ENCODE results near the gene CRB3.

DNA sequence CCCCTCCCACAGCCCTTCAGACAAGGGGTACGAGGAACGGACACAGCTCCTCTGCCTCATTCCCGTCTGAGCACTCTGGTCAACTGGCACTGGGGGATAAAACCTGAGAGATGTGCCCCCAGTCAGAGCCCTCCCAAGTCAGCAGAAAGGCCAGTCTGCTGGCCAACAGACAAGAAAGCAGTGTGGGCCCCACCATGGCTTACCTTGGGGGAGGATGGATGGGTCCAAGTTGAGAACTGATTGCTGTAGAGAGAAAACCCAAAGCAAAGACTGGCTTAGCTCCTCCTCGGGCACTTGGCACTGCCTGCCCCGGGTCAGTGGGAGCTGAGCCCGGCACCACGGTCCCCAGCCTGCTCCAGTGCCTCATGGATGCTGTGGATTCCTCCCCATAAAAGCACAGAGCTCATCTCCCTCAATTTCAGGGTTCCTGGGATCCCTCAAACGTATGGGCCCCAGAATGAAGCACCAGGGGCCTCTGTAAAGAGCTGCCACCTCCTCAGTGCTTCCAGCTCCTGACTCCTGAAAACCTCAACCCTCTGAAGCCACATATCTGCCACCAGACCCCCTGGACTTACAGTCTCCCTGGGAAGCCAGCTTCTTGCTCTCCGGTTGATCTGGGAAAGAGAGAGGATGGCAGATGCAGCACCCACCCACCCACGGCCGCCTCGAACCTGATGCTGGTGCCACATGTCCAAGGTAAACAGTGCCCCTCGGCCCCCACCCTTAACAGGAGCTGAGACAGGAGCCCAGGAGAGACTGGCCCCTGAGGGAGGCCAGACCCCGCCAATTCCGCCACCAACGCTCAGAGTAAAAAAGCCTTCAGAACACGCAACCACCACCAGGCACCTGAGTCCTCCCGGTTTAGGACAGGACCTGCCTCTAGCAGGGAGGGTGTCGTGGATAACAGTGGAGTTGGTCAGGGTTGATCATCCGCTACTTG lies 42.7 kb upstream of the CRB3 start:
- TF ChIP-seq, protein P1, sequence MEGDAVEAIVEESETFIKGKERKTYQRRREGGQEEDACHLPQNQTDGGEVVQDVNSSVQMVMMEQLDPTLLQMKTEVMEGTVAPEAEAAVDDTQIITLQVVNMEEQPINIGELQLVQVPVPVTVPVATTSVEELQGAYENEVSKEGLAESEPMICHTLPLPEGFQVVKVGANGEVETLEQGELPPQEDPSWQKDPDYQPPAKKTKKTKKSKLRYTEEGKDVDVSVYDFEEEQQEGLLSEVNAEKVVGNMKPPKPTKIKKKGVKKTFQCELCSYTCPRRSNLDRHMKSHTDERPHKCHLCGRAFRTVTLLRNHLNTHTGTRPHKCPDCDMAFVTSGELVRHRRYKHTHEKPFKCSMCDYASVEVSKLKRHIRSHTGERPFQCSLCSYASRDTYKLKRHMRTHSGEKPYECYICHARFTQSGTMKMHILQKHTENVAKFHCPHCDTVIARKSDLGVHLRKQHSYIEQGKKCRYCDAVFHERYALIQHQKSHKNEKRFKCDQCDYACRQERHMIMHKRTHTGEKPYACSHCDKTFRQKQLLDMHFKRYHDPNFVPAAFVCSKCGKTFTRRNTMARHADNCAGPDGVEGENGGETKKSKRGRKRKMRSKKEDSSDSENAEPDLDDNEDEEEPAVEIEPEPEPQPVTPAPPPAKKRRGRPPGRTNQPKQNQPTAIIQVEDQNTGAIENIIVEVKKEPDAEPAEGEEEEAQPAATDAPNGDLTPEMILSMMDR (IDR thresholded peaks at IDR 0.05), result no peak
- TF ChIP-seq POLR2A (IDR thresholded peaks at IDR 0.05) (no peak), POLR2AphosphoS5 (IDR thresholded peaks at IDR 0.05) (no peak)

Data from stomach (tissue), 4 donors.